Uterus (tissue), 4 donors: ENCODE data around the gene KRTAP10-12. TPM values are rescaled to one million over a fixed set of nuclear protein-coding genes. Genes with fewer than 3 reads are reported as not detected.

Experiments
- DNase-seq, 2 donors: peaks; one replicate each; pipeline ENCODE4 v3.0.0-alpha.2; 2019 to 2020
- H3K27ac ChIP-seq, 2 donors: fragments of 200-600 bp; sonication (generic); 1 replicate in 1 of 2; 2 replicates in 1 of 2; pipeline ENCODE4 v1.5.1; 2016 to 2018
- H3K27me3 ChIP-seq, 2 donors: fragments of 200-600 bp; sonication (generic); one replicate each; pipeline ENCODE4 v1.5.1; 2018 to 2019; ENCODE audit warnings: control low read depth in 1 of 2
- H3K36me3 ChIP-seq, 2 donors: fragments of 200-600 bp; sonication (generic); one replicate each; pipeline ENCODE4 v1.5.1; 2019; ENCODE audit warnings: control low read depth in 1 of 2
- H3K4me1 ChIP-seq, 2 donors: fragments of 200-600 bp; sonication (generic); one replicate each; pipeline ENCODE4 v1.5.1; 2018 to 2019; ENCODE audit warnings: control low read depth in 1 of 2
- H3K4me3 ChIP-seq, 2 donors: fragments of 200-600 bp; sonication (generic); 1 replicate in 1 of 2; 2 replicates in 1 of 2; pipeline ENCODE4 v1.5.1; 2018 to 2019; ENCODE audit warnings: mild to moderate bottlenecking in 1 of 2
- H3K9me3 ChIP-seq, 2 donors: fragments of 200-600 bp; sonication (generic); one replicate each; pipeline ENCODE4 v1.5.1; 2019; ENCODE audit warnings: control low read depth in 1 of 2
- CTCF ChIP-seq, 4 experiments: fragments of 200-600 bp in 2 of 4; fragments of 450-650 bp in 2 of 4; sonication (generic) in 2 of 4; IDR thresholded peaks; one replicate each; pipeline ENCODE4 v1.5.1; 2016 to 2019; ENCODE audit warnings: antibody characterized with exemption in 4 of 4, mild to moderate bottlenecking in 2 of 4, moderate library complexity in 1 of 4
- POLR2A ChIP-seq, 2 donors: fragments of 450-650 bp; IDR thresholded peaks; one replicate each; pipeline ENCODE4 v1.6.1; 2016; ENCODE audit warnings: antibody characterized with exemption in 2 of 2, mild to moderate bottlenecking in 1 of 2, moderate library complexity in 1 of 2
- intact Hi-C: fragments of 100-400 bp; cut with DNase I; formaldehyde crosslinking; loops from one replicate; pipeline ENCODE4 v1.15.1; 2023; ENCODE audit warnings: low total_unique reads
- total RNA-seq, 4 donors: library from RNA; depleted of rRNA in 3 of 4; stranded (reverse); fragments of >200 nt in 3 of 4; gene quantifications; one replicate each; pipeline versions ENCODE4 v1.1.0 to v1.2.4, GENCODE V29; 2014 to 2023
- donor health status: DM: yes; HTN: yes; CAD: no.

Gene KRTAP10-12
- total RNA-seq, 4 donors from 2014 or later, result not detected

GRCh38 chr21:44696572-44696971 lies 400 bp upstream of the KRTAP10-12 start:
- peaks cover 0 to 7% of the 10 kb centered on the region in 2 donors for H3K27me3 ChIP-seq
- intact Hi-C loops, result no loop called here
- H3K4me1 ChIP-seq, result no peaks in the 10 kb centered on the region
- peaks cover 0 to 3% of the 10 kb centered on the region in 2 donors for H3K9me3 ChIP-seq
- no peaks in the 10 kb centered on the region for H3K36me3 ChIP-seq
- no peak for DNase-seq
- H3K27ac ChIP-seq, result no peak overlapping the region
- no peak overlapping the region for H3K4me3 ChIP-seq
- no peak for TF ChIP-seq POLR2A (IDR thresholded peaks at IDR 0.05)

- no peak for DNase-seq
- Histone ChIP-seq H3K4me3 (no peak overlapping the region), H3K27ac (no peak overlapping the region), H3K4me1 (no peaks in the 10 kb centered on the region), H3K27me3 (peaks cover 0 to 7% of the 10 kb centered on the region in 2 donors), H3K36me3 (no peaks in the 10 kb centered on the region), H3K9me3 (no peaks in the 10 kb centered on the region)
- no peak for TF ChIP-seq POLR2A (IDR thresholded peaks at IDR 0.05)
- TF ChIP-seq CTCF (IDR thresholded peaks at IDR 0.05), result no peak
- intact Hi-C loops, result no loop called here
These were observed 1.1 kb downstream of the KRTAP10-12 start for GRCh38 chr21:44697811-44698734.

- H3K4me3 ChIP-seq, result no peak overlapping the region
- TF ChIP-seq CTCF (IDR thresholded peaks at IDR 0.05), result no peak
- peaks cover 0 to 7% of the 10 kb centered on the region in 2 donors for H3K27me3 ChIP-seq
- intact Hi-C loops, result no loop called here
- H3K36me3 ChIP-seq, result no peaks in the 10 kb centered on the region
- DNase-seq, result no peak
- no peaks in the 10 kb centered on the region for H3K9me3 ChIP-seq
- H3K27ac ChIP-seq, result no peak overlapping the region
- H3K4me1 ChIP-seq, result no peaks in the 10 kb centered on the region
These were observed 2.6 kb downstream of the KRTAP10-12 start for GRCh38 chr21:44699502-44700001.

- no peaks in the 10 kb centered on the region for H3K36me3 ChIP-seq
- DNase-seq, result no peak
- no peak for TF ChIP-seq POLR2A (IDR thresholded peaks at IDR 0.05)
- TF ChIP-seq CTCF (IDR thresholded peaks at IDR 0.05), result no peak
- intact Hi-C loops, result no loop called here
- no peaks in the 10 kb centered on the region for H3K4me1 ChIP-seq
- no peaks in the 10 kb centered on the region for H3K9me3 ChIP-seq
- no peak overlapping the region for H3K27ac ChIP-seq
- peaks cover 0 to 7% of the 10 kb centered on the region in 2 donors for H3K27me3 ChIP-seq
- H3K4me3 ChIP-seq, result no peak overlapping the region
These were observed 3.4 kb downstream of the KRTAP10-12 start for GRCh38 chr21:44700101-44701022.

GRCh38 chr21:44701023-44701400 lies 4.0 kb downstream of the KRTAP10-12 start:
- TF ChIP-seq POLR2A (IDR thresholded peaks at IDR 0.05), result no peak
- no peak for TF ChIP-seq CTCF (IDR thresholded peaks at IDR 0.05)
- H3K4me1 ChIP-seq, result no peaks in the 10 kb centered on the region
- no peaks in the 10 kb centered on the region for H3K9me3 ChIP-seq
- intact Hi-C loops, result no loop called here
- DNase-seq, result no peak
- H3K27me3 ChIP-seq, result peaks cover 0 to 8% of the 10 kb centered on the region in 2 donors
- H3K4me3 ChIP-seq, result no peak overlapping the region
- H3K36me3 ChIP-seq, result no peaks in the 10 kb centered on the region
- no peak overlapping the region for H3K27ac ChIP-seq
